Natural killer cell (primary cell): ENCODE data around the gene MIER2. TPM values are rescaled to one million over a fixed set of nuclear protein-coding genes. Genes with fewer than 3 reads are reported as not detected.

ENCODE experiments used
- ATAC-seq, 3 donors: fragments of 150-1000 bp in 2 of 3; fragments of 200-7000 bp in 1 of 3; cut with Tn5 transposase; 1 replicate in 1 of 3; 2 replicates in 2 of 3; pipeline ENCODE4 v1.10.0; 2021; ENCODE audit warnings: mild to moderate bottlenecking in 2 of 3, moderate library complexity in 2 of 3
- DNase-seq, 2 donors: peaks; one replicate each; pipeline versions ENCODE4 v3.0.0 to v3.0.0-alpha.2; 2013 to 2021; ENCODE audit warnings: mixed read lengths in 1 of 2
- H3K27ac ChIP-seq: one replicate; pipeline ENCODE4 v1.5.1; 2013; ENCODE audit warnings: mild to moderate bottlenecking, low read length
- H3K27me3 ChIP-seq: one replicate; pipeline ENCODE4 v1.6.1; 2013; ENCODE audit warnings: low read length; ENCODE audit not compliant: control insufficient read depth, insufficient read depth
- H3K36me3 ChIP-seq: one replicate; pipeline ENCODE4 v1.6.1; 2013; ENCODE audit warnings: low read length; ENCODE audit not compliant: control insufficient read depth, insufficient read depth
- H3K4me1 ChIP-seq: one replicate; pipeline ENCODE4 v1.6.1; 2013; ENCODE audit warnings: low read length; ENCODE audit not compliant: control insufficient read depth, insufficient read depth
- H3K4me3 ChIP-seq: one replicate; pipeline ENCODE4 v1.5.1; 2013; ENCODE audit warnings: low read length
- H3K9me3 ChIP-seq: one replicate; pipeline ENCODE4 v1.6.1; 2013; ENCODE audit warnings: low read length; ENCODE audit not compliant: control insufficient read depth, insufficient read depth
- H3K27ac Mint-ChIP-seq, 2 donors: one replicate each; pipeline ENCODE4 v1.8.0; 2022; ENCODE audit warnings: mild to moderate bottlenecking in 2 of 2, mixed read lengths in 2 of 2, moderate library complexity in 1 of 2
- H3K27me3 Mint-ChIP-seq, 2 donors: one replicate each; pipeline ENCODE4 v1.8.0; 2022; ENCODE audit warnings: low read depth in 2 of 2, mixed read lengths in 2 of 2
- H3K36me3 Mint-ChIP-seq: one replicate; pipeline ENCODE4 v1.8.0; 2022; ENCODE audit warnings: mixed read lengths
- H3K4me1 Mint-ChIP-seq, 2 donors: one replicate each; pipeline ENCODE4 v1.8.0; 2022; ENCODE audit warnings: mixed read lengths in 2 of 2
- H3K4me3 Mint-ChIP-seq: one replicate; pipeline ENCODE4 v1.8.0; 2022; ENCODE audit warnings: mild to moderate bottlenecking, moderate library complexity, mixed read lengths
- H3K9me3 Mint-ChIP-seq, 2 donors: one replicate each; pipeline ENCODE4 v1.8.0; 2022; ENCODE audit warnings: mixed read lengths in 2 of 2
- WGBS: methylation state at CpG from one replicate; pipeline ENCODE4 v1.1.7; 2013; ENCODE audit warnings: missing lambda C conversion rate; ENCODE audit not compliant: insufficient coverage; 5-methylcytosine and 5-hydroxymethylcytosine counted together
- intact Hi-C: fragments of 100-400 bp; cut with micrococcal nuclease; formaldehyde crosslinking; loops from one replicate; pipeline ENCODE4 v1.14.2; 2022
- total RNA-seq, 4 donors: library from RNA; stranded (reverse); fragments of 120-200 nt in 1 of 4; gene quantifications; one replicate each; pipeline versions ENCODE4 v1.2.3 to v1.2.4, GENCODE V29; 2013 to 2022
- TF ChIP-seq, protein P1 (sequence below): fragments of 200-600 bp; IDR thresholded peaks from one replicate; pipeline ENCODE4 v1.8.0; 2022; ENCODE audit warnings: antibody characterized with exemption

MIER2 gene
- total RNA-seq, 3 donors from 2014 or later (not counting 1 experiment from before 2014, with no cell fraction given), result 14.8 to 17.7 (median 15.4) TPM

DNA sequence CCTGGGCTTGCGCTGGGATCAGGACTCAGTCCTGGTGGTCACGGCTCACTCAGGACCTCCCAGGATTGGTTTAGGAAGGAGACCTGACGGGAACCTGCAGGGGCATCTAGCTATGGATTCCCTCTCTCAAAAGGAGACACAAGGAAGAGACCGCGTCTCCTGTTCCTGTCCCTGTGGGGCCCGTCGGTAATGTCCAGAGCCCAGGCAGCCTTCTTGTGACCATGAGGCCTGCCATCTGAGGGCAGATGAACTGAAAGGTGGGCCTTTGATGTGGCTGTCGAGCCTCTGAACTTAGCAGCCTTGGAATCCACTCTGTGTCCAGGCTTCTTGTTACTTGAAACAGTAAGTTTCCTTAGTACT, 31.5 kb upstream of the MIER2 start:
- Mint-ChIP-seq H3K4me3 (no peak overlapping the region), H3K36me3 (no peaks in the 10 kb centered on the region), H3K27ac (no peak overlapping the region), H3K9me3 (peaks cover 0 to 2% of the 10 kb centered on the region in 2 donors), H3K4me1 (peaks cover 0 to 9% of the 10 kb centered on the region in 2 donors), H3K27me3 (peaks cover 0 to 5% of the 10 kb centered on the region in 2 donors)
- TF ChIP-seq, protein P1, sequence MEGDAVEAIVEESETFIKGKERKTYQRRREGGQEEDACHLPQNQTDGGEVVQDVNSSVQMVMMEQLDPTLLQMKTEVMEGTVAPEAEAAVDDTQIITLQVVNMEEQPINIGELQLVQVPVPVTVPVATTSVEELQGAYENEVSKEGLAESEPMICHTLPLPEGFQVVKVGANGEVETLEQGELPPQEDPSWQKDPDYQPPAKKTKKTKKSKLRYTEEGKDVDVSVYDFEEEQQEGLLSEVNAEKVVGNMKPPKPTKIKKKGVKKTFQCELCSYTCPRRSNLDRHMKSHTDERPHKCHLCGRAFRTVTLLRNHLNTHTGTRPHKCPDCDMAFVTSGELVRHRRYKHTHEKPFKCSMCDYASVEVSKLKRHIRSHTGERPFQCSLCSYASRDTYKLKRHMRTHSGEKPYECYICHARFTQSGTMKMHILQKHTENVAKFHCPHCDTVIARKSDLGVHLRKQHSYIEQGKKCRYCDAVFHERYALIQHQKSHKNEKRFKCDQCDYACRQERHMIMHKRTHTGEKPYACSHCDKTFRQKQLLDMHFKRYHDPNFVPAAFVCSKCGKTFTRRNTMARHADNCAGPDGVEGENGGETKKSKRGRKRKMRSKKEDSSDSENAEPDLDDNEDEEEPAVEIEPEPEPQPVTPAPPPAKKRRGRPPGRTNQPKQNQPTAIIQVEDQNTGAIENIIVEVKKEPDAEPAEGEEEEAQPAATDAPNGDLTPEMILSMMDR, result no peak
- H3K27ac ChIP-seq, result no peak overlapping the region
- intact Hi-C loops, result no loop called here
- no peak for DNase-seq
- no peak for ATAC-seq
- no peak overlapping the region for H3K4me3 ChIP-seq
- H3K27me3 ChIP-seq, result no peaks in the 10 kb centered on the region
- no peaks in the 10 kb centered on the region for H3K4me1 ChIP-seq
- H3K36me3 ChIP-seq, result no peaks in the 10 kb centered on the region
- 92% methylated on average over 8 of the region's 8 CpGs for WGBS
- H3K9me3 ChIP-seq, result no peaks in the 10 kb centered on the region

DNA sequence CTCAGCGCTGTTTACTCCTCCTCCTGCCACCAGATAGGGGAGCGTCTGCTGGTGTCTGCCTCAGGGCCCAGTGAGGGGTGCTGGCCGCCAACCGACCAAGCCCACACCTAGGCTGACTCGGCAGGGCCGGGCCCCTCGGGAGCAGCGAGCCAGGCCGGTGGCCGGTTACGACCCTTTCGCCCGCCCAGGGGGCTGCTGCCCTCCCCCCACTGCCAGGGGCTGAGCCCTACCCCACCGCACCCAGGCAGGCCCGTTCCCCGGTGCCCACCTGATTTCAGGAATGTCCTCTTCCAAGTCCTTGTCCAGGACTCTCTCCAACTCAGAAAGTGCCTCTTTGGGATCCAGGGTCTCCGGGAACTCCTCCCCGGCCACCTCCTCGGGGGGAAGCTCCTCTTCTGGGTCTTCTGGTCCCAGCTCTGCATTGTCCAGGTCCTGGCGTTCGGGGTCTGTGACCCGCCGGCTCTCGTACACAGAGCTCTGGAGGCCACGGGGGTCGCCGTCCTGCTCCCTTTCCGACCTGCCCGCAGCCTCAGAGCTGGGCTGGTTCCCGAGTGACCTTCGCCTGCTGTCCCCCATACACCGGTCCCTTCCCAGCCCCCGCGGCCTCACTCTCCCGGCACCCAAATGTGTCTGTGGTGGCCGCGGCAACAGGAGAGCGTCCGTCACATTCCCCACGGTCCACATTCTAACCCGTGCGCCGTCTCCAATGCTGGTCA, 31.0 kb upstream of the MIER2 start:
- H3K4me1 ChIP-seq, result no peaks in the 10 kb centered on the region
- Mint-ChIP-seq H3K36me3 (no peaks in the 10 kb centered on the region), H3K9me3 (peaks cover 0 to under 1% of the 10 kb centered on the region in 2 donors), H3K4me1 (peaks cover 0 to 7% of the 10 kb centered on the region in 2 donors), H3K4me3 (no peak overlapping the region), H3K27ac (no peak overlapping the region), H3K27me3 (peaks cover 0 to 5% of the 10 kb centered on the region in 2 donors)
- TF ChIP-seq, protein P1, result no peak
- H3K27me3 ChIP-seq, result no peaks in the 10 kb centered on the region
- ATAC-seq, result no peak
- H3K27ac ChIP-seq, result no peak overlapping the region
- 87% methylated on average over 43 of the region's 43 CpGs for WGBS
- H3K36me3 ChIP-seq, result no peaks in the 10 kb centered on the region
- no peaks in the 10 kb centered on the region for H3K9me3 ChIP-seq
- DNase-seq, result no peak
- no peak overlapping the region for H3K4me3 ChIP-seq
- intact Hi-C loops, result no loop called here

DNA sequence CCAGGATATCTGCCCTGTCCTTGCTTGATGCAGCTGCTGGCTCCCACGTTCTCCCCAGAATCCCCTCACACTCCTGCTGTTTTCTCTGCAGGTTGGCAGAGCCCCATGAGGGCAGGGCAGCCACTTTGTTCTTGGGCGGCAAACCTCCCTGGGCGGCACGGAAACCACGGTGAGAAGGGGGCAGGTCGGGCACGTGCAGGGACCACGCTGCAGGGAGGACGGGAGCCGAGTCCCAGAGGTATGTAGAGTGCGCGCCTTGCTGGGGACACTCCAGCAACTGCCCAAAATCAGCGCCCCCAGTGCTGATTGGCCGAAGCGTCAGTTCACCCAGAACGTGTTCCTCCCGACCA, 30.3 kb upstream of the MIER2 start:
- H3K36me3 ChIP-seq, result no peaks in the 10 kb centered on the region
- Mint-ChIP-seq H3K4me1 (peaks cover 0 to 4% of the 10 kb centered on the region in 2 donors), H3K36me3 (no peaks in the 10 kb centered on the region), H3K9me3 (no peaks in the 10 kb centered on the region), H3K27me3 (peaks cover 0 to 5% of the 10 kb centered on the region in 2 donors), H3K4me3 (no peak overlapping the region), H3K27ac (no peak overlapping the region)
- no peaks in the 10 kb centered on the region for H3K27me3 ChIP-seq
- 73% methylated on average over 17 of the region's 17 CpGs for WGBS
- H3K9me3 ChIP-seq, result no peaks in the 10 kb centered on the region
- intact Hi-C loops, result no loop called here
- H3K4me3 ChIP-seq, result no peak overlapping the region
- DNase-seq, result no peak
- no peaks in the 10 kb centered on the region for H3K4me1 ChIP-seq
- no peak for ATAC-seq
- TF ChIP-seq, protein P1, result no peak
- H3K27ac ChIP-seq, result no peak overlapping the region
